Neural cell (in vitro differentiated cells): ENCODE results near the gene ACBD6.

Source experiments
- EP300 ChIP-seq: fragments of 450-650 bp; conservative IDR thresholded peaks from 2 replicates; pipeline ENCODE4 v1.6.1; 2014; ENCODE audit warnings: antibody characterized with exemption, mild to moderate bottlenecking, moderate library complexity; ENCODE audit not compliant: poor library complexity, severe bottlenecking
- EZH2 ChIP-seq: fragments of 200-600, 300-800 bp; shearing (Covaris generic), sonication (generic); IDR thresholded peaks from 2 replicates; pipeline ENCODE4 v1.6.1; 2014; ENCODE audit warnings: antibody characterized with exemption, low read length, borderline replicate concordance, mild to moderate bottlenecking; ENCODE audit not compliant: insufficient read depth, poor library complexity, severe bottlenecking
- MXI1 ChIP-seq: fragments of 450-650 bp; conservative IDR thresholded peaks from 2 replicates; pipeline ENCODE4 v1.6.1; 2014; ENCODE audit warnings: antibody characterized with exemption, mild to moderate bottlenecking; ENCODE audit not compliant: poor library complexity, severe bottlenecking
- POLR2AphosphoS5 ChIP-seq: IDR thresholded peaks from 2 replicates; pipeline ENCODE4 v1.6.1; 2012
- RAD21 ChIP-seq: fragments of 450-650 bp; conservative IDR thresholded peaks from 2 replicates; pipeline ENCODE4 v1.6.1; 2014; ENCODE audit warnings: antibody characterized with exemption, mild to moderate bottlenecking, moderate library complexity
- SMC3 ChIP-seq: fragments of 450-650 bp; conservative IDR thresholded peaks from 2 replicates; pipeline ENCODE4 v1.6.1; 2014; ENCODE audit warnings: antibody characterized with exemption, mild to moderate bottlenecking, moderate library complexity; ENCODE audit not compliant: poor library complexity
- TAF1 ChIP-seq: IDR thresholded peaks from 2 replicates; pipeline ENCODE4 v1.6.1; 2012; ENCODE audit warnings: low read depth
- TF ChIP-seq, protein P1 (sequence below): fragments of 450-650 bp; IDR thresholded peaks from 2 replicates; pipeline ENCODE4 v1.5.1; 2014; ENCODE audit warnings: antibody characterized with exemption, mild to moderate bottlenecking, moderate library complexity; ENCODE audit not compliant: poor library complexity, severe bottlenecking

- TF ChIP-seq, protein P1, sequence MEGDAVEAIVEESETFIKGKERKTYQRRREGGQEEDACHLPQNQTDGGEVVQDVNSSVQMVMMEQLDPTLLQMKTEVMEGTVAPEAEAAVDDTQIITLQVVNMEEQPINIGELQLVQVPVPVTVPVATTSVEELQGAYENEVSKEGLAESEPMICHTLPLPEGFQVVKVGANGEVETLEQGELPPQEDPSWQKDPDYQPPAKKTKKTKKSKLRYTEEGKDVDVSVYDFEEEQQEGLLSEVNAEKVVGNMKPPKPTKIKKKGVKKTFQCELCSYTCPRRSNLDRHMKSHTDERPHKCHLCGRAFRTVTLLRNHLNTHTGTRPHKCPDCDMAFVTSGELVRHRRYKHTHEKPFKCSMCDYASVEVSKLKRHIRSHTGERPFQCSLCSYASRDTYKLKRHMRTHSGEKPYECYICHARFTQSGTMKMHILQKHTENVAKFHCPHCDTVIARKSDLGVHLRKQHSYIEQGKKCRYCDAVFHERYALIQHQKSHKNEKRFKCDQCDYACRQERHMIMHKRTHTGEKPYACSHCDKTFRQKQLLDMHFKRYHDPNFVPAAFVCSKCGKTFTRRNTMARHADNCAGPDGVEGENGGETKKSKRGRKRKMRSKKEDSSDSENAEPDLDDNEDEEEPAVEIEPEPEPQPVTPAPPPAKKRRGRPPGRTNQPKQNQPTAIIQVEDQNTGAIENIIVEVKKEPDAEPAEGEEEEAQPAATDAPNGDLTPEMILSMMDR = no peak
- TF ChIP-seq TAF1 (no peak), EZH2 (no peak), POLR2AphosphoS5 (no peak), MXI1 (no peak), EP300 (no peak), SMC3 (no peak), RAD21 (no peak)
These were observed 244.9 kb downstream of the ACBD6 start for GRCh38 chr1:180257486-180257885.
